ENCODE data around the gene KEL.

Gene KEL

DNA sequence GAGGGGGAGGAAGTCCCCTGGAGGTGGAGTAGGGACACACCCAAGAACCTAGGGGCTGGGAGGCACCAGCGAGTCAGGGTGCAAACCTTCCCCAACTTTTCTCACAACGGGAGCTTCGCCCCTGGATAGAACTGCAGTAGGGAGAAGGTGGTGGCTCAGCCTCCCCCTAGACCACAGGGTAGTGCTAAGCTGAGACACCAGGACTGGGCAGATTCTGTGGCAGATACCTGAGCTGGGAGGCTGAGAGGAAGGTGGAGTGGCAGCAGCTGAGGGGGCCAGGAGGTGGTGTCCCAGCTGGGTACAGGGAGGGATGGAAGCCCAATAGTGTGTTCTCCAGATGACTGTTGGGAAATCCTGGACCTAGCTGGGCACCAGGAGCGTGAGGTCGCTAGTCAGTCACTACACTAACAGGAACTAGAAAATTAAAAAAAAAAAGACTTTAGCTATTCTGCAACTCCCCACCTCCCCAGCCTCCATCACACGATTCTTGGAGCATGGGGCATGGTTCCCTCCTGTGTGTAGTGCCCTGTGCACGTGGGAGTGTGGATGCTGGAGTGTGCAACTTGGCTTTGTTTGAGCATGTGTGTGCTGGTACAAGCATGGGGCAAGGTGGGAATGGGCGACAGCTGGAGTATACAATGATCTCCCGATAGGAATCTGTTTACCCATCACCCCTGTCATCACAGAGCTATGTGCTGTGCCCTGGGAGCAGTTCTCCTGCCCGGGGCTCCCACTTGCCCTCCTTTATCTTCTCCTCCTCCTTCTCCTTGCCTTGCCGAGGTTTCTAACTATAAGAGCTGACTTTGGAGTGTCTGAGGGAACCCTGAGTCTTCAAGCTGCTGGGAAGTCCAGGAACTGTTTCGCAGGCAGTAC, 67.8 kb downstream of the KEL start:
- H3K36me3 ChIP-seq (ENCODE audit: insufficient read depth, low read length): no peaks in the 10 kb centered on the region
- no peaks in the 10 kb centered on the region for H3K27me3 ChIP-seq (ENCODE audit: control insufficient read depth in 1 of 2, insufficient read depth in 2 of 2, low read length in 2 of 2)
- H3K9ac ChIP-seq (ENCODE audit: low read length): no peak overlapping the region
- H3K4me3 ChIP-seq (ENCODE audit: low read depth in 1 of 2, low read length in 2 of 2): no peak overlapping the region
- no peak overlapping the region for H3K27ac ChIP-seq (ENCODE audit: low read depth, low read length)
- H3K4me1 ChIP-seq (ENCODE audit: insufficient read depth, low read length): no peaks in the 10 kb centered on the region
- H3K9me3 ChIP-seq (ENCODE audit: low read length): no peaks in the 10 kb centered on the region

DNA sequence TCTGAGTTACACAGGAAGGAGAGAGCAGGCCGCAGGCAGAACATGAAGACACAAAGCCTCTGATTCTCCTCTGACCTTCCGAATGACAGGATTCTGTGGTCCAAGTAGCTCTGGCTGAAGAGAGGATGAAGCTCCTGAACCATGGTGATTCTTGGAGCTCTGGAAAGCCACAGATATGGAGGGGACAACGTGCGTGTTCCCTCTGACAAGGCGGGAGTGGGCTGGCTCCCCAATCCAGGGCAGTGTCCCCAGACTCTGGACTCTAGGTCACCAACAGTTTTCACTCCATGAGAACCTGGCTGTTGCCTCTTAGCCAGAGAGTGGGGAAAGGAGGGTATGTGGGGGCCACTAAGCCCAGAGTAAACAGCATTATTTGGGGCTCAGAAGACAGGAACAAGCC, 69.2 kb downstream of the KEL start:
- H3K9me3 ChIP-seq (ENCODE audit: low read length): no peaks in the 10 kb centered on the region
- no peaks in the 10 kb centered on the region for H3K36me3 ChIP-seq (ENCODE audit: insufficient read depth, low read length)
- H3K4me1 ChIP-seq (ENCODE audit: insufficient read depth, low read length): no peaks in the 10 kb centered on the region
- H3K9ac ChIP-seq (ENCODE audit: low read length): no peak overlapping the region
- no peaks in the 10 kb centered on the region for H3K27me3 ChIP-seq (ENCODE audit: control insufficient read depth in 1 of 2, insufficient read depth in 2 of 2, low read length in 2 of 2)
- no peak overlapping the region for H3K27ac ChIP-seq (ENCODE audit: low read depth, low read length)
- H3K4me3 ChIP-seq (ENCODE audit: low read depth in 1 of 2, low read length in 2 of 2): no peak overlapping the region

DNA sequence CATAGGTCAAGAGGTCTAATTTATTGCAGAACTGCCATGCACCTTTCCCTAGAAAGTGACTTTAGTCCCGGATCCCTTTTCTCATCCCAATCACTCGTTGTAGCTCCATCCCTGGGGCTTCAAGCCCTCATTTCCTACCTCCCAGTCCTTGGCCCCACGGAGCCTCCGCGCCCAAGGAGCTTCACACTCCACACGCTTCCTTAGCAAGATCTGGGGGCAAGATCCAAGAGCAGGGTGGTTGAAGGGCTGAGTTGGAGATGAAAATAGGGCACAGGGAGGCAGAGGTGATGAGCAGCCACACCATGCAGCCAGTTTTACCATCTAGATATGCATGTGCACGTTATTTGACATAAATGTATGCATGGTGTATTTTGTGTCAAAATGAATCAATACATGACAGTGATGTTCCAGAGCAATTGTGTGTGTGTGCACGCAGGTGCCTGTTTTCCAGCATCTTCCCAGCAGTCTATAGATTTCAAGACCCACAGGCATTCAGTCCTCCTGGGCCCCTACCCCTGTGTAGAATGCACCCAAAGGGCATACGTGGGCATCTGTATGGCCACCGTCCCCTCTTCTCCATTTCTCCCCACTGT, 70.6 kb downstream of the KEL start:
- Histone ChIP-seq H3K36me3 (ENCODE audit: insufficient read depth, low read length) (no peaks in the 10 kb centered on the region), H3K27ac (ENCODE audit: low read depth, low read length) (no peak overlapping the region), H3K27me3 (ENCODE audit: control insufficient read depth in 1 of 2, insufficient read depth in 2 of 2, low read length in 2 of 2) (no peaks in the 10 kb centered on the region), H3K4me3 (ENCODE audit: low read depth in 1 of 2, low read length in 2 of 2) (no peak overlapping the region), H3K9ac (ENCODE audit: low read length) (no peak overlapping the region), H3K9me3 (ENCODE audit: low read length) (no peaks in the 10 kb centered on the region), H3K4me1 (ENCODE audit: insufficient read depth, low read length) (no peaks in the 10 kb centered on the region)

All from muscle layer of colon (tissue), 2 donors.